HCT116 (cell line): ENCODE measurements around the gene DNAJB9. TPM values are rescaled to one million over a fixed set of nuclear protein-coding genes. Genes with fewer than 3 reads are reported as not detected.

ENCODE experiments used
- ATAC-seq: fragments of 200-7000 bp; cut with Tn5 transposase; 2 replicates; pipeline ENCODE4 v1.9.1; 2020; ENCODE audit warnings: mild to moderate bottlenecking, moderate library complexity
- BruUV-seq: library from RNA; stranded (reverse); fragments of 400-500 nt; replicated peaks from 2 replicates; lab custom pipeline; 2021; lab: Mats Ljungman, UMichigan
- CTCF ChIA-PET: fragments of 300-600 bp; sonication (Branson Sonifier 250); formaldehyde crosslinking; loops from one replicate; lab custom pipeline; 2021; ENCODE audit warnings: antibody characterized with exemption; lab: Charles Lee
- POLR2A ChIA-PET: fragments of 300-600, 350-600 bp; sonication (Branson Sonifier 250); formaldehyde crosslinking; loops from one replicate; lab custom pipeline; 2021; ENCODE audit warnings: antibody characterized with exemption; lab: Charles Lee
- RAD21 ChIA-PET, 2 experiments: fragments of 300-600 bp; sonication (Branson Sonifier 250); formaldehyde crosslinking; loops; one replicate each; lab custom pipeline; 2023; ENCODE audit warnings: low total read pairs in 2 of 2; ENCODE audit not compliant: uncharacterized antibody in 2 of 2, unreplicated experiment in 2 of 2, low non-redundant PET in 1 of 2; lab: Charles Lee
- DNase-seq: peaks from one replicate; pipeline ENCODE4 v3.0.0-alpha.2; 2010; ENCODE audit warnings: low read depth, low spot score
- H2AFZ ChIP-seq: fragments of 200-600 bp; shearing (Covaris generic), sonication (generic); 2 replicates; pipeline ENCODE4 v1.6.1; 2017; ENCODE audit warnings: low read depth, mixed run types, mixed read lengths, antibody characterized with exemption, low read length; ENCODE audit not compliant: poor library complexity, severe bottlenecking
- H3K27ac ChIP-seq: 2 replicates; pipeline ENCODE4 v1.5.1; 2012; ENCODE audit warnings: low read depth, low read length
- H3K27me3 ChIP-seq: fragments of 200-600 bp; sonication (generic); 2 replicates; pipeline ENCODE4 v1.6.1; 2016; ENCODE audit warnings: mixed run types, low read length, mixed read lengths; ENCODE audit not compliant: insufficient read depth
- H3K36me3 ChIP-seq, 2 experiments: fragments of 200-500 bp in 1 of 2; fragments of 200-600 bp in 1 of 2; sonication (Bioruptor generic) in 1 of 2; sonication (generic) in 1 of 2; 2 replicates each; pipeline versions ENCODE4 v1.5.1 to v1.6.1; 2014 to 2016; ENCODE audit warnings: low read length in 2 of 2, inconsistent platforms in 1 of 2, mixed read lengths in 1 of 2, mixed run types in 1 of 2; ENCODE audit not compliant: insufficient read depth in 2 of 2, control insufficient read depth in 1 of 2
- H3K4me1 ChIP-seq, 2 experiments: fragments of 200-600 bp in 1 of 2; sonication (generic) in 1 of 2; 2 replicates each; pipeline versions ENCODE4 v1.5.1 to v1.6.1; 2012 to 2017; ENCODE audit warnings: low read length in 2 of 2, inconsistent platforms in 1 of 2, mild to moderate bottlenecking in 1 of 2, mixed read lengths in 1 of 2, mixed run types in 1 of 2, moderate library complexity in 1 of 2; ENCODE audit not compliant: insufficient read depth in 2 of 2, control insufficient read depth in 1 of 2
- H3K4me2 ChIP-seq: fragments of 200-600 bp; sonication (generic); 2 replicates; pipeline ENCODE4 v1.6.1; 2017; ENCODE audit warnings: mixed run types, low read length, mixed read lengths
- H3K4me3 ChIP-seq, 2 experiments: fragments of 200-600 bp in 1 of 2; sonication (generic) in 1 of 2; replicated peaks in 1 of 2; 2 replicates each; pipeline ENCODE4 v1.5.1; 2011 to 2016; ENCODE audit warnings: low read length in 2 of 2, control low read depth in 1 of 2, low read depth in 1 of 2, mild to moderate bottlenecking in 1 of 2, mixed read lengths in 1 of 2, mixed run types in 1 of 2
- H3K79me2 ChIP-seq: fragments of 200-600 bp; sonication (generic); 2 replicates; pipeline ENCODE4 v1.6.1; 2017; ENCODE audit warnings: mild to moderate bottlenecking, mixed run types, low read length, moderate library complexity, mixed read lengths; ENCODE audit not compliant: insufficient read depth
- H3K9ac ChIP-seq: fragments of 200-600 bp; sonication (generic); 2 replicates; pipeline ENCODE4 v1.6.1; 2016; ENCODE audit warnings: low read length, mixed read lengths
- H3K9me2 ChIP-seq: fragments of 200-600 bp; sonication (generic), shearing (Covaris generic); 2 replicates; pipeline ENCODE4 v1.6.1; 2017; ENCODE audit warnings: mixed run types, mild to moderate bottlenecking, moderate library complexity; ENCODE audit not compliant: insufficient read depth
- H3K9me3 ChIP-seq, 2 experiments: fragments of 200-500 bp in 1 of 2; fragments of 200-600 bp in 1 of 2; sonication (Bioruptor generic) in 1 of 2; sonication (generic) in 1 of 2; 2 replicates each; pipeline ENCODE4 v1.6.1; 2014 to 2017; ENCODE audit warnings: low read length in 2 of 2, mixed read lengths in 2 of 2, inconsistent platforms in 1 of 2, low read depth in 1 of 2, mild to moderate bottlenecking in 1 of 2, mixed run types in 1 of 2, moderate library complexity in 1 of 2; ENCODE audit not compliant: control insufficient read depth in 1 of 2, insufficient read depth in 1 of 2
- H4K20me1 ChIP-seq: fragments of 200-600 bp; sonication (generic), shearing (Covaris generic); 2 replicates; pipeline ENCODE4 v1.6.1; 2017; ENCODE audit warnings: mixed run types, mild to moderate bottlenecking, moderate library complexity; ENCODE audit not compliant: insufficient read depth
- ATF3 ChIP-seq: IDR thresholded peaks from 2 replicates; pipeline ENCODE4 v1.6.1; 2012
- FOSL1 ChIP-seq: IDR thresholded peaks from 2 replicates; pipeline ENCODE4 v1.6.1; 2012; ENCODE audit warnings: low read depth
- JUND ChIP-seq: IDR thresholded peaks from 2 replicates; pipeline ENCODE4 v1.6.1; 2012
- POLR2A ChIP-seq: IDR thresholded peaks from 2 replicates; pipeline ENCODE4 v1.7.0; 2011; ENCODE audit warnings: borderline replicate concordance; ENCODE audit not compliant: insufficient read depth, insufficient read length; ENCODE audit errors: extremely low read depth
- RAD21 ChIP-seq: IDR thresholded peaks from 2 replicates; pipeline ENCODE4 v1.6.1; 2012; ENCODE audit warnings: low read depth, mild to moderate bottlenecking
- SP1 ChIP-seq: IDR thresholded peaks from 2 replicates; pipeline ENCODE4 v1.6.1; 2012; ENCODE audit warnings: low read depth
- ZBTB33 ChIP-seq: IDR thresholded peaks from 2 replicates; pipeline ENCODE4 v1.6.1; 2011; ENCODE audit warnings: mild to moderate bottlenecking, low read length, moderate library complexity; ENCODE audit not compliant: insufficient replicate concordance; ENCODE audit errors: extremely low read depth
- ZFX ChIP-seq: fragments of 450-650 bp; IDR thresholded peaks from 2 replicates; pipeline ENCODE4 v1.6.1; 2017
- intact Hi-C: fragments of 100-400 bp; cut with micrococcal nuclease; formaldehyde crosslinking; loops from 2 replicates; pipeline ENCODE4 v1.10.0; 2022
- total RNA-seq: library from RNA; stranded (reverse); gene quantifications from one replicate; pipeline ENCODE4 v1.2.1, GENCODE V29; 2021; ENCODE audit not compliant: unreplicated experiment
- TF ChIP-seq, protein P1 (sequence below): IDR thresholded peaks from 2 replicates; pipeline ENCODE4 v1.6.1; 2012; ENCODE audit warnings: low read depth
- TF ChIP-seq, protein P2 (sequence below): IDR thresholded peaks from 2 replicates; pipeline ENCODE4 v1.6.1; 2012

DNAJB9 gene
- total RNA-seq, 1 experiment from 2014 or later: 10.1 TPM

DNA sequence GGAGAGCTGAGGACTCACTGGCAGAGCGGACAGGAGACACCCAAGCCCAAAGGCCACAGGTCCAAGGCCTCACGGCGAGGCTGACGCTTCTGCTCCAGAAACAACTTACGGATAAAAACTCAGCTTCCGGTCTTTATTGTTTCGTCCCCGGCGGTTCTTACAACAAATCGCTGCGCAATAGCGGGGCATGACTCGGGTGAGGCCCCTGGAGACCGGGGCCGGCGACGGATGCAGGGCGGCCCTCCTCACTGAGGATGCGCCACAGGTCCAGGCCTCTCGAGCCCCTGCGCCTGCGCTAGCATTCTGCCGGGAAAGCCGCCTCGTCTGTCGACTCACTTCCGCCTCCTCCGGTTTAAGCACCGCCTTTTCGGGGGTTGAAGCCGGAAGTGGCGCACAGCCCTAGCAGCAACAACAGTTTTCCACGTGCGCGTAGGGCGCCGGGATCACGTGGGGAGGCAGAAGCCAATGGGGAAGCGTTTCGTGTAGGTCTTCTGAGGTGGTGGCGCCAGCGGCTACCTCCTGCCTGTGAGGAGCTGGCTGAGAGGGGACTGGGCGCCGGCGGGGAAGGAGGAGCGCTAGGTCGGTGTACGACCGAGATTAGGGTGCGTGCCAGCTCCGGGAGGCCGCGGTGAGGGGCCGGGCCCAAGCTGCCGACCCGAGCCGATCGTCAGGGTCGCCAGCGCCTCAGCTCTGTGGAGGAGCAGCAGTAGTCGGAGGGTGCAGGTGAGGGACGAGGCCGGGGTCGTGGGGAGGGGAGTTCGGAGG, at the start of gene DNAJB9, which contains the start of gene THAP5 (continued):
- TF ChIP-seq ZBTB33 (no peak), POLR2A (peak; percentile 67), RAD21 (no peak)
- TF ChIP-seq, all 23 proteins: peak for 10

DNA sequence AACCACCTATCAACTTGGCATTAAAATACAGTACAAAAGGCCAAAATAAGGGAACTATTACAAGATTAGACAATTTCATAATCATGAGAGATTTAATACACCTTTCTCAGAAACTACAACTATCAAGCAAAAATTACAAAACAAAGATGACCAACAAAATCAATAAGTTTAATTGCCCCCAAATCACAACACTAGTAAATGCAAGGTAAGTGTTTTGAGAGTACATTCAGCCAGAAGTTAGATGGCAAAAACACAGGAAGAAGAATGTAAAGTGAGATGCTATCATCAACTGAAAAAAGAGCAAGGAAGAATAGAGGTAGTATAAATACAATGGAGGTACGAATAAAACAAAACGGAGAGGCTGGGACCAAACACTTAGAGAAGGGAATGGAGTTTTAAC, 46.9 kb upstream of the DNAJB9 start:
- no peaks in the 10 kb centered on the region for H3K36me3 ChIP-seq
- H3K4me3 ChIP-seq: no peak overlapping the region
- H3K4me2 ChIP-seq: no peak overlapping the region
- POLR2A ChIA-PET: no interaction called here
- H3K9ac ChIP-seq: no peak overlapping the region
- peaks cover 6 to 18% of the 10 kb centered on the region in 2 experiments; a peak in 3 of 4 replicates for H3K4me1 ChIP-seq
- H3K27ac ChIP-seq: no peak overlapping the region
- no peaks in the 10 kb centered on the region for H4K20me1 ChIP-seq
- intact Hi-C loops: no loop called here
- DNase-seq (no peak), ATAC-seq (no peak)
- no TSS peak for BruUV-seq
- no peaks in the 10 kb centered on the region for H3K27me3 ChIP-seq
- no peaks in the 10 kb centered on the region for H3K9me3 ChIP-seq
- no peaks in the 10 kb centered on the region for H3K9me2 ChIP-seq
- no peak overlapping the region for H2AFZ ChIP-seq
- TF ChIP-seq SP1 (no peak), ZFX (no peak), ATF3 (no peak), JUND (no peak), FOSL1 (no peak)
- TF ChIP-seq, protein P1, sequence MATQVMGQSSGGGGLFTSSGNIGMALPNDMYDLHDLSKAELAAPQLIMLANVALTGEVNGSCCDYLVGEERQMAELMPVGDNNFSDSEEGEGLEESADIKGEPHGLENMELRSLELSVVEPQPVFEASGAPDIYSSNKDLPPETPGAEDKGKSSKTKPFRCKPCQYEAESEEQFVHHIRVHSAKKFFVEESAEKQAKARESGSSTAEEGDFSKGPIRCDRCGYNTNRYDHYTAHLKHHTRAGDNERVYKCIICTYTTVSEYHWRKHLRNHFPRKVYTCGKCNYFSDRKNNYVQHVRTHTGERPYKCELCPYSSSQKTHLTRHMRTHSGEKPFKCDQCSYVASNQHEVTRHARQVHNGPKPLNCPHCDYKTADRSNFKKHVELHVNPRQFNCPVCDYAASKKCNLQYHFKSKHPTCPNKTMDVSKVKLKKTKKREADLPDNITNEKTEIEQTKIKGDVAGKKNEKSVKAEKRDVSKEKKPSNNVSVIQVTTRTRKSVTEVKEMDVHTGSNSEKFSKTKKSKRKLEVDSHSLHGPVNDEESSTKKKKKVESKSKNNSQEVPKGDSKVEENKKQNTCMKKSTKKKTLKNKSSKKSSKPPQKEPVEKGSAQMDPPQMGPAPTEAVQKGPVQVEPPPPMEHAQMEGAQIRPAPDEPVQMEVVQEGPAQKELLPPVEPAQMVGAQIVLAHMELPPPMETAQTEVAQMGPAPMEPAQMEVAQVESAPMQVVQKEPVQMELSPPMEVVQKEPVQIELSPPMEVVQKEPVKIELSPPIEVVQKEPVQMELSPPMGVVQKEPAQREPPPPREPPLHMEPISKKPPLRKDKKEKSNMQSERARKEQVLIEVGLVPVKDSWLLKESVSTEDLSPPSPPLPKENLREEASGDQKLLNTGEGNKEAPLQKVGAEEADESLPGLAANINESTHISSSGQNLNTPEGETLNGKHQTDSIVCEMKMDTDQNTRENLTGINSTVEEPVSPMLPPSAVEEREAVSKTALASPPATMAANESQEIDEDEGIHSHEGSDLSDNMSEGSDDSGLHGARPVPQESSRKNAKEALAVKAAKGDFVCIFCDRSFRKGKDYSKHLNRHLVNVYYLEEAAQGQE: no peak
- TF ChIP-seq, protein P2, sequence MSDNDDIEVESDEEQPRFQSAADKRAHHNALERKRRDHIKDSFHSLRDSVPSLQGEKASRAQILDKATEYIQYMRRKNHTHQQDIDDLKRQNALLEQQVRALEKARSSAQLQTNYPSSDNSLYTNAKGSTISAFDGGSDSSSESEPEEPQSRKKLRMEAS: no peak
- H3K79me2 ChIP-seq: peaks cover 8% of the 10 kb centered on the region
- CTCF ChIA-PET: no interaction called here
- RAD21 ChIA-PET: no interaction called here
